GM12872 (cell line): ENCODE results near the gene NTRK2.

Experiments used
- CTCF ChIP-seq: IDR thresholded peaks from 3 replicates; pipeline ENCODE4 v1.5.1; 2011; ENCODE audit warnings: low read depth, mild to moderate bottlenecking, low read length, moderate library complexity; ENCODE audit not compliant: insufficient read depth

The NTRK2 gene

GRCh38 chr9:84818791-84819190 is 149.3 kb downstream of the NTRK2 start:
- TF ChIP-seq CTCF: no peak

DNA sequence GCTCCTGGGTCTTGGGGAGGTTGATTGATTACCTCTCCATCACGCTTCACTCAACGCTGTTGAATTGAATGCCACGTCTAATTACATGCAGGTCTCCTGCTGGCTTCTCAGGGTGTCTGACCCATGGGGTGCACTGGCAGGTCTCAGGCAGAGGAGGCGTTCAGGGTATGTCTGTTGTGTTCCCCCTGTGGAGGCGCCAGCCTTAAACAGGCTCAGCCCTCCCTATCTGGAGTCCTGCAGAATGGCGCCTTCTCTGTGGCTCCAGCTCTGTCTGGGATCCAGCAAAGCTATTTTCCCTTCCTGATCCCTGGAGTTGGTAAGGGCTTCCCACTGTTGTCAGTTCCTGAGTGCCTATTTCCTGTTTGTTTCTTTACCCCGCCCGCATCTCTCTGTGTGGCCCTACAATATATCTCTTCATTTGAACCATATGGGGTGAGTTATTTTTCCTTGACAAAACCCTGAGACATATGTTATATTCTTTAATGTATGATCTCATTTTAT is 150.0 kb downstream of the NTRK2 start:
- no peak for TF ChIP-seq CTCF

DNA sequence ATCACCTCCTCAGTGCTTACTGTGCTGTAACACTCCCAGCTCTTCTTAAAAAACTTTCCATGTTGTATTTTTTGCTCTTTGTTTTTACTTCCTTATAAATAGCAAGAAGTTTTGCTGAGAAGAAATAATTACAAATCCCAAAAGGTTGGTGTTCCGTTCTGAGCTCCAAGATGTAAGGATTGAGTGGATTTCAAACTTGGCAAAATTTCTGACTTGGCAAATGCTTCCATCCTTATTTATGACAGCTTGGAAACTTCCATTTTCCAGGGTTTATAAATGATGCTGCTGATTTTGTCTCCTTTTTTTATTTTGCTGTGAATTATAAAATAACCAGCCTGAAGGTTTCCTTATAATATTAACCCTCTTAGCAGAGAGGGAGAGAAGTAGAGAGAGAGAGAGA is 151.9 kb downstream of the NTRK2 start:
- no peak for TF ChIP-seq CTCF

- TF ChIP-seq CTCF: no peak
These were observed 153.2 kb downstream of the NTRK2 start for GRCh38 chr9:84822589-84823233.

DNA sequence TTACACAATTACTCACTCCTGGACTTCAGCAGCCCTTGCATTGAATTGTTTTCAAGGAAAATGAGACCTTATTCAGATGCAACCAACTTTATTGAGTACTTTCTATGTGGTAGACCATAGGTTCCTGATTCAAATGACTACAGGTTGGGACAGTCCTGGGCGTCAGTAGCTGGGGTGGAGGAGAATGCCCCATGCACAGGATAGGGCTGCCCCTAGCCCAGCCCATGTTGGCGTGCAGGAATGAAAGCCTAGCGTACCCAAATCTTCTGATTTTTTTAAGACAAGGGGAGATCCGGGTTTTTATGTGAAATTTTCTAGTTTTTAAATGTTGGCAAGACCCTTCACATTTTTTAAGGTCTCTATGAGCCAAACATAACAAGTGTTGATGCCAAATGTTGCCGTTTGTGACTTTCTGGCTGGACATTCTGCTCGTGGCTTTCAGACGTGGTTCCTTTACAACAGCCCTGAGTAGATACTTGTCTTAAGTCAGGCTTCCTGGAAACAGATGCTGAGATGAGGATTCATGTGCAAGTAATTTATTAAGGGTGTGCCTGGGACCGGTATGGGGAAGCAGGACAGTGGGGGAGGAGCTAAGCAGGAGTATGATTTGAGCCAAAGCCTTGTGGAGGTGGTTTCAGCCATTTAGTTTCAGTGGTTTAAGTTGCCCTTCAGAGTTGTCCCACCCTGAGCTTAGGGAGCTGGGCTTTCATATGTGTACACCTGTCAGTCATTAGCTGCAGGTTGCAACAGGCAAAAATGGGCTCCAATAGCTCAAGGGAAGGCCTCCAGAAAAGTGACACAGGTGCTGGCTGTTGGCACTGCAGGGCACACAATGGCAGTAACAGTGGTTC is 154.1 kb downstream of the NTRK2 start:
- TF ChIP-seq CTCF: no peak

DNA sequence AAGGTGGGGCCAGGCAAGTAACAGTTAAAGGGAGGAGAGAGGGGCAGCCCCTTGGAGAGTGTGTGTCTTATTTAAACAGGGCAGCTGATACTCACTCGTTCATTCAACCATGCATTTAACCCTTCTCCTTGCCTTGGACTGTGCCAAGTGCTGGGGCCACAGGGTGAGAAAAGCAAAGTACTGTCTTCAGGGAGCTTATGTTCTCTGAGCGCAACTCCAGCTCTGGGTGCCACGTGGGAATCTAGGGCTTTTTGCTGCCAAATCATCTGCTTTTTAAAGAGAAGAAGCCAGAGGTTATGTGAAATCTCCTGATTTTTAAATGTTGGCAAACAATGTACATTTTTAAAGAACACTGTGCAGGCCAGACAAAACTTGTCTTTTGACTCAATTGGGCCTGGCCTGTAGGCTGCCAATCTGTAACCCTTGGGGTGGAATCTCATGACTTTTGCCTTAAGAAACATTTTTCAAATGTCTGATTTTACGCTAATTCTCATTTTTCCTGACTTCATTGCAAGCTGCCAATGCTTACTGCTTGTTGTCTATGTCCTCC is 157.8 kb downstream of the NTRK2 start:
- TF ChIP-seq CTCF: no peak

- no peak for TF ChIP-seq CTCF
These were observed 158.5 kb downstream of the NTRK2 start for GRCh38 chr9:84828046-84828445.
